ENCODE results near the gene TMEM52.

Gene TMEM52

GRCh38 chr1:1881727-1882126, 37.4 kb downstream of the TMEM52 start:
- TF ChIP-seq CTCF (IDR thresholded peaks at IDR 0.05), result no peak

- TF ChIP-seq CTCF (IDR thresholded peaks at IDR 0.05), result no peak
Measured at GRCh38 chr1:1880617-1881312, 38.3 kb downstream of the TMEM52 start.

- TF ChIP-seq CTCF (IDR thresholded peaks at IDR 0.05), result no peak
Measured at GRCh38 chr1:1879942-1880341, 39.1 kb downstream of the TMEM52 start.

GRCh38 chr1:1877865-1878436, 41.1 kb downstream of the TMEM52 start:
- no peak for TF ChIP-seq CTCF (IDR thresholded peaks at IDR 0.05)

GRCh38 chr1:1876335-1876930, 42.6 kb downstream of the TMEM52 start:
- TF ChIP-seq CTCF (IDR thresholded peaks at IDR 0.05), result no peak

GRCh38 chr1:1875932-1876331, 43.1 kb downstream of the TMEM52 start:
- TF ChIP-seq CTCF (IDR thresholded peaks at IDR 0.05), result no peak

- TF ChIP-seq CTCF (IDR thresholded peaks at IDR 0.05), result no peak
Measured at GRCh38 chr1:1874901-1875300, 44.2 kb downstream of the TMEM52 start.

Measured in LNCAP (cell line).